ENCODE measurements around the gene RNF2. TPM values are rescaled to one million over a fixed set of nuclear protein-coding genes. Genes with fewer than 3 reads are reported as not detected.

RNF2 gene
- 14.7 and 21.4 TPM in 2 replicates for total RNA-seq

GRCh38 chr1:185044981-185045813 is at the start of gene RNF2:
Gene RNF2, plus strand, starts transcription at chr1:185045558. Its CDS starts 41,996 bp downstream, at chr1:185087554.

Other genes starting within 250 kb of the RNF2 start
- 11.6 and 38.4 TPM in 2 replicates for gene NIBAN1, start 71.0 kb upstream of the RNF2 start, total RNA-seq
- 6.6 and 12.4 TPM in 2 replicates for gene TRMT1L, start 111.4 kb downstream of the RNF2 start, total RNA-seq
- 1.3 and 2.9 TPM in 2 replicates for gene SWT1, start 111.6 kb downstream of the RNF2 start, total RNA-seq